K562 (cell line): ENCODE data around the gene TMEM107. TPM values are rescaled to one million over a fixed set of nuclear protein-coding genes. Genes with fewer than 3 reads are reported as not detected.

Experiments
- CCNT2 ChIP-seq: IDR thresholded peaks from 2 replicates; pipeline ENCODE4 v1.6.1; 2011; ENCODE audit warnings: borderline replicate concordance, low read depth, mild to moderate bottlenecking, moderate library complexity, mixed read lengths, low read length; ENCODE audit not compliant: insufficient read length; ENCODE audit errors: extremely low read depth
- CUX1 ChIP-seq: fragments of 200-800 bp; sonication (Bioruptor generic); IDR thresholded peaks from 2 replicates; pipeline ENCODE4 v1.6.1; 2016; ENCODE audit warnings: missing genetic modification characterization, missing compliant biosample characterization
- EZH2 ChIP-seq: IDR thresholded peaks from 2 replicates; pipeline ENCODE4 v1.6.1; 2012; ENCODE audit warnings: low read depth, mild to moderate bottlenecking, inconsistent platforms, low read length, borderline replicate concordance
- HOMEZ ChIP-seq: fragments of 250-450 bp; sonication (Bioruptor Pico); IDR thresholded peaks from 2 replicates; pipeline ENCODE4 v1.4.0; 2020; ENCODE audit warnings: mild to moderate bottlenecking, moderate library complexity
- PHF21A ChIP-seq: fragments of 450-650 bp; IDR thresholded peaks from 2 replicates; pipeline ENCODE4 v1.6.1; 2017; ENCODE audit warnings: low read depth, borderline replicate concordance
- PML ChIP-seq: IDR thresholded peaks from 2 replicates; pipeline ENCODE4 v1.6.1; 2012; ENCODE audit warnings: low read length, inconsistent platforms
- ZMIZ1 ChIP-seq, 2 experiments: fragments of 150-350 bp in 1 of 2; IDR thresholded peaks; 2 replicates each; pipeline ENCODE4 v1.6.1; 2012 to 2016; ENCODE audit warnings: low read depth in 2 of 2, low read length in 2 of 2, mild to moderate bottlenecking in 1 of 2, moderate library complexity in 1 of 2
- ZNF146 ChIP-seq: IDR thresholded peaks from one replicate; pipeline ENCODE4 v1.6.1; 2018; ENCODE audit warnings: missing compliant biosample characterization; ENCODE audit not compliant: unreplicated experiment
- ZNF445 ChIP-seq: fragments of 250-450 bp; sonication (Bioruptor Pico); IDR thresholded peaks from 2 replicates; pipeline ENCODE4 v1.4.0; 2020; ENCODE audit warnings: low read depth, mild to moderate bottlenecking, moderate library complexity
- ZNF609 ChIP-seq: sonication (generic); formaldehyde crosslinking; IDR thresholded peaks from 2 replicates; pipeline ENCODE4 v1.8.1; 2023; ENCODE audit warnings: missing genetic modification reagents, mild to moderate bottlenecking, borderline replicate concordance
- polyA plus RNA-seq, 8 experiments: library from polyadenylated mRNA; depleted of rRNA in 4 of 8; stranded (reverse) in 5 of 8; unstranded in 3 of 8; fragments of >200 nt; fragmentation: Nextera tagmentation in 2 of 8; fragmentation: Illumina TruSeq in 1 of 8; extraction: Ambion mirVana in 2 of 8; extraction: Trizol in 1 of 8; gene quantifications; 2 replicates each; pipeline versions ENCODE4 v1.2.1 to v1.2.3, GENCODE V29; 2011 to 2014; ENCODE audit warnings: inconsistent platforms in 1 of 8, missing spikeins in 1 of 8
- total RNA-seq, 7 experiments: library from RNA; depleted of rRNA in 6 of 7; stranded (reverse); fragments of >200 nt in 6 of 7; fragmentation: Illumina TruSeq in 2 of 7; extraction: Trizol in 2 of 7; gene quantifications; 2 replicates each; pipeline versions ENCODE4 v1.2.1 to v1.2.3, GENCODE V29; 2011 to 2021; ENCODE audit warnings: low replicate concordance in 1 of 7

TMEM107 gene
- total and polyA plus RNA-seq, 9 of the 15 experiments (the other 6 are each of a cell fraction or from before 2014, with no cell fraction given), result 7.1 to 26.2 (median 16.9) TPM

- TF ChIP-seq CUX1 (CRISPR knock-in tag), result no peak
- no peak for TF ChIP-seq HOMEZ
- no peak for TF ChIP-seq ZNF609 (CRISPR knock-in tag)
- TF ChIP-seq ZNF146 (CRISPR knock-in tag), result no peak
- no peak for TF ChIP-seq CCNT2
- no peak for TF ChIP-seq PML
- no peak for TF ChIP-seq EZH2
- no peak for TF ChIP-seq ZMIZ1 (IDR thresholded peaks at IDR 0.05; ENCODE audit: low read depth in 2 of 2, low read length in 2 of 2)
- 0 out of 2 replicates have a peak, but pooled peaks have one; percentile 39 for TF ChIP-seq PHF21A
- TF ChIP-seq ZNF445, result no peak
Measured at GRCh38 chr17:8189711-8190477, 13.7 kb upstream of the TMEM107 start, which contains the start of gene BORCS6 (continued).
